ENCODE data around the gene MRPS24. TPM values are rescaled to one million over a fixed set of nuclear protein-coding genes. Genes with fewer than 3 reads are reported as not detected.

Gene MRPS24
- total and polyA plus RNA-seq, 10 of the 15 experiments (the other 5 are each of a cell fraction or from before 2014, with no cell fraction given): 27.6 to 164 (median 106) TPM

GRCh38 chr7:43850348-43851116 is 18.8 kb downstream of the MRPS24 start (continued):
- TF ChIP-seq PRDM15 (CRISPR knock-in tag; IDR thresholded peaks at IDR 0.05) (no peak), KDM1A (IDR thresholded peaks at IDR 0.05; ENCODE audit: borderline replicate concordance) (no peak), PAX8 (IDR thresholded peaks at IDR 0.05) (no peak), EED (IDR thresholded peaks at IDR 0.05; ENCODE audit: low read depth) (no peak), BCLAF1 (IDR thresholded peaks at IDR 0.05) (no peak), ZBED1 (IDR thresholded peaks at IDR 0.05; ENCODE audit: borderline replicate concordance) (no peak), CBFB (IDR thresholded peaks at IDR 0.05; ENCODE audit: low read depth) (0 out of 2 replicates have a peak, but pooled peaks have one; percentile 25), MLLT1 (IDR thresholded peaks at IDR 0.05) (0 out of 2 replicates have a peak, but pooled peaks have one; percentile 33), SREBF1 (IDR thresholded peaks at IDR 0.05; ENCODE audit: low read length) (no peak), FOXM1 (IDR thresholded peaks at IDR 0.05; ENCODE audit: low read depth, low read length) (no peak), ZNF207 (IDR thresholded peaks at IDR 0.05; ENCODE audit: borderline replicate concordance) (no peak), ZBTB33 (IDR thresholded peaks at IDR 0.05) (no peak), SMC3 (IDR thresholded peaks at IDR 0.05; ENCODE audit: borderline replicate concordance, low read length) (no peak), MTA2 (IDR thresholded peaks at IDR 0.05; ENCODE audit: low read depth) (peak; percentile 61; the same call in 1 of the 2 replicates), TCF3 (IDR thresholded peaks at IDR 0.05; ENCODE audit: borderline replicate concordance, insufficient read depth, low read depth, low read length) (no peak), CHD2 (IDR thresholded peaks at IDR 0.05; ENCODE audit: borderline replicate concordance, low read depth, low read length) (no peak), SRF (IDR thresholded peaks at IDR 0.05; ENCODE audit: low read depth in 2 of 2, low read length in 2 of 2) (no peak), MYC (IDR thresholded peaks at IDR 0.05; ENCODE audit: insufficient read depth, insufficient read length, insufficient replicate concordance, low read length, severe bottlenecking) (no peak), MYB (IDR thresholded peaks at IDR 0.05; ENCODE audit: borderline replicate concordance, low read depth, low read length) (no peak), IKZF1 (conservative IDR thresholded peaks at IDR 0.05) (0 out of 2 replicates have a peak, but pooled peaks have one; percentile 24)

Data from GM12878 (cell line).